RCC 7860 (cell line): ENCODE measurements around the gene RABL6.
A peak's percentile ranks its signal among the peaks of the same experiment; 100 is the strongest.
"Not testable (repeated sequence)": the region's sequence is repeated elsewhere in the genome, so short reads cannot be mapped to it uniquely, and the experiment has no call there.

Experiments
- DNase-seq: peaks from one replicate; pipeline ENCODE4 v3.0.0-alpha.2; 2015; ENCODE audit warnings: low spot score
- FAIRE-seq: peaks from 2 replicates; lab custom pipeline; 2012; peaks lifted over from hg19 to GRCh38; lab: Jason Lieb, UNC

The RABL6 gene

GRCh38 chr9:136854842-136855460 is 47.2 kb downstream of the RABL6 start:
- DNase-seq (no peak), FAIRE-seq (no peak)

DNA sequence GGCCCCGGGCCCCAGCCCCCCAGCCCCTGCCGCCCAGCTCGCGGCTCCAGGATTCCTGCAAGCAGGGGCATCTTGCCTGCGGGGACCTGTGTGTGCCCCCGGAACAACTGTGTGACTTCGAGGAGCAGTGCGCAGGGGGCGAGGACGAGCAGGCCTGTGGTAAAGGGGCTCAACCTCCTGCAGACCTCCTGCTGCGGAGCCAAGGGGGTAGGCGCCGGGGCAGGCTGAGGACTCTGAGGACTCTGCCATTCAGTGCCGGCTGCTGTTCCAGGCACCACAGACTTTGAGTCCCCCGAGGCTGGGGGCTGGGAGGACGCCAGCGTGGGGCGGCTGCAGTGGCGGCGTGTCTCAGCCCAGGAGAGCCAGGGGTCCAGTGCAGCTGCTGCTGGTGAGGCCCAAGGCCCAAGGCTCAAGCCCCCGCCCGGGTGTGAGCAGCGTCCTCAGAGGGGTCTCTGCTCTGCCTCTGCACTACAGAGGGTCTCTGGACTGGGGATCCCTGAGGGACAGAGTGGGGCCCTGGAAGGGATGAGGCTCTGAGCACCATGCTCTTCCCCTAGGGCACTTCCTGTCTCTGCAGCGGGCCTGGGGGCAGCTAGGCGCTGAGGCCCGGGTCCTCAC is 47.8 kb downstream of the RABL6 start:
- DNase-seq, result no peak
- no peak for FAIRE-seq

DNA sequence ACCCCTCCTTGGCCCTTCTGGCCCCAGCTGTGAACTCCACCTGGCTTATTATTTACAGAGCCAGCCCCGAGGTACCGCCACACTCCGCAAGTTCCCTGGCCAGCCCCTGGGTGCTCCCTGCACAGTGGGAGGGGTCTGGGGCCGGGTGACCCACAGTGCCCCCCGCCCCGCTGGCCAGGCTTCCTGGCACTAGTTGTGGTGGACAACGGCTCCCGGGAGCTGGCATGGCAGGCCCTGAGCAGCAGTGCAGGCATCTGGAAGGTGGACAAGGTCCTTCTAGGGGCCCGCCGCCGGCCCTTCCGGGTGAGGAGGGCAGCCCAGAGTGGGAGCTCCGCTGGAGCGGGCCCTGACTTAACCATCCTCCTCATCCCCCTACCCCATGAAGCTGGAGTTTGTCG is 48.3 kb downstream of the RABL6 start:
- no peak for DNase-seq
- FAIRE-seq, result no peak

GRCh38 chr9:136856541-136857141 is 48.9 kb downstream of the RABL6 start:
- no peak for DNase-seq
- no peak for FAIRE-seq

- DNase-seq (no peak), FAIRE-seq (no peak)
Measured at GRCh38 chr9:136857166-136857565, 49.4 kb downstream of the RABL6 start.

GRCh38 chr9:136857581-136858412 is 50.0 kb downstream of the RABL6 start:
- DNase-seq, result no peak
- FAIRE-seq, result no peak

- no peak for DNase-seq
- no peak for FAIRE-seq
Measured at GRCh38 chr9:136858452-136858843, 50.7 kb downstream of the RABL6 start.

DNA sequence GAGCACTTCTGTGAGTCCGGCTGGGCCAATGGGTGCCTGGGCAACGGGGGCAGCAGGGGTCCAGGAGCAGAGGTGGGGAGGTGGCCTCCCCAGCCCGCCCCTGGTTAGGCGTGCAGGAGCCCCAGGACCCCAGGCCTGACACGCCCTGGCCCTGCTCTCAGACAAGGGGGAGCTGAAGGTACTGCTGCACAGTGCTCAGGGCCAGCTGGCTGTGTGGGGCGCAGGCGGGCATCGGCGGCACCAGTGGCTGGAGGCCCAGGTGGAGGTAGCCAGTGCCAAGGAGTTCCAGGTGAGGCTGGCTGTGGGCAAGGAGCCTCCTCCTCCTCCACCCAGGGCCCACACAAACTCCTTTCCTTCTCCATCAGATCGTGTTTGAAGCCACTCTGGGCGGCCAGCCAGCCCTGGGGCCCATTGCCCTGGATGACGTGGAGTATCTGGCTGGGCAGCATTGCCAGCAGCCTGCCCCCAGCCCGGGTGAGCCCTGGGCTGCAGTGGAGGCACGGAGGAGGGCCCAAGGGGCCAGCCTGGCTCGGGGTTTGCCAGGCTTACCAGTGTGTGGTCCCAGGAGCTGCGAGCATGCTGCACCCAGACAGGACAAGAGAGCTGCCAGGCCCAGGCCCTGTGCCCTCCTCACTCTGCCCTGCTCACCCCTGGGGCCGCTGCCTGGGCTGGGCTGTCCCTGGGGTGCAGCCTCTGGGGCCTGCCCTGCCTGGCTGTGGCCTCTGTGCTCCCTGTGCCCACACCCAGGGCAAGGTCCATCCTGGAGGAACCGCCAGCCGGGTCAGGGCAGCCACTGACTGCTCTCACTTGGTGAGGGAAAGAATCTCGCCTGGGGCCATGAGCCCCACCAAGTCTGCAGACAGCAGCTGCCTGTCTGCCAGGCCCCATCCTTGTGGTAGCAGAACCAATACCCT is 51.4 kb downstream of the RABL6 start:
- DNase-seq, result peak; percentile 42
- FAIRE-seq, result no peak

DNA sequence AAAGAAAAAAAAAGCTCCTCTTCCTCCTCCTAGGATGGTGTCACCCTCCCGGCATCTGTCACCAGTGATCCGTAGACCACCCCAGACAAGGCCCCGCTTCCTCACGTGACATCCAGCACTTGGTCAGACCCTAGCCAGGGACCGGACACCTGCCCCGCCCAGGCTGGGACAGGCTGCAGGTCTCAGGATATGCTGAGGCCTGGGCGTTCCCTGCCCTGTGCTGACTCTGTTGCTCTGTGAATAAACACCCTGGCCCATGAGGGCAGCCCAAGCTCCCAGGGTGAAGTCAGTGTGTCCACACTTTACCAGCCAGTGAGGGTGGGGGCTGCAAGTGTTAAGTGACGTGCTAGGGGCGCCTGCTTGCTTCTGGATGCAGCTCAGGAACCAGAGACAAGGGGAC is 52.8 kb downstream of the RABL6 start:
- DNase-seq (no peak), FAIRE-seq (no peak)

DNA sequence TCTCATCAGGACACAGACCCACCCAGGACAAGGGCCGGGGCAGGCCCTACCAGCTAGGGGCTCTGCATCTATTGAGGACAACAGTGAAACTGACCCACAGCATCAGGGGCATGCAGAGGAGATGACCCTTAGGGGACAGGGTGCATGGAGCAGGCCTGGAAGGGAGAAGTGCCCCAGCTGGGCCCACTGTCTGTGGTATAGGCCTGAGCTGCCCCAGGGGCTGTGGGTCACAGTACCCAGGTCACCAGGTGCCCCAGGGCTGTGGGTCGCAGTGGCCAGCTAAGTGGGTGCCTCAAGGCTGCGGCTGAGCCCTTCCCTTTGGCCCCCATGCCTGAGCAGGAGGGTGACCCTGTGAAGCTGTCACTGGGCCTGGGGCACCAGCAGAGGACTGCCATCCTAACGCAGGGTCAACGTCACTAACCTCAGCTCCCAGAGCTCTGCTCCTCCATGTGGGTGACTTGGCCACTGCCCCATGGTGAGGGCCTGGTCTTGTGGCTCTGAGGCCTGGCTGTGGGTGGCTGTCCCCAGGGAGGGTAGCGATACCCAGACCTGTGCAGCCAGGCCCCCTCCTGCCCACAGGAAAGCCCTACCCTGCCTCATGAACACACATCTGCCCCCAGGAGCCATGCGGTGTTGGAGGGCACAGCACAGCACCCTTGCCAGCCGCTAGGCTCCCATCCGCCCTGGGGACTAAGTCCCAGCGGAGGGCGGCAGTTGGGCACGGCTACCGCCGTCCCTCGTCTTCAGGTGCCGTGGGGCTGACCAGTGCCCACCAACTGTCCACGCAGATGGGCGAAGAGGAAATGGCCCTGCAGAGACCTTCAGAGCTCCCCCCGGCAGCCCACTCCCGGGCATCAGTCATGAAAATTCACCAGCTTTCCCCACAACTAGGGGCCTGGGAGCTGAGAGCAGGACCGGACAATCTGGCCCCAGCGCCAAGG is 53.5 kb downstream of the RABL6 start:
- no peak for FAIRE-seq
- no peak for DNase-seq

DNA sequence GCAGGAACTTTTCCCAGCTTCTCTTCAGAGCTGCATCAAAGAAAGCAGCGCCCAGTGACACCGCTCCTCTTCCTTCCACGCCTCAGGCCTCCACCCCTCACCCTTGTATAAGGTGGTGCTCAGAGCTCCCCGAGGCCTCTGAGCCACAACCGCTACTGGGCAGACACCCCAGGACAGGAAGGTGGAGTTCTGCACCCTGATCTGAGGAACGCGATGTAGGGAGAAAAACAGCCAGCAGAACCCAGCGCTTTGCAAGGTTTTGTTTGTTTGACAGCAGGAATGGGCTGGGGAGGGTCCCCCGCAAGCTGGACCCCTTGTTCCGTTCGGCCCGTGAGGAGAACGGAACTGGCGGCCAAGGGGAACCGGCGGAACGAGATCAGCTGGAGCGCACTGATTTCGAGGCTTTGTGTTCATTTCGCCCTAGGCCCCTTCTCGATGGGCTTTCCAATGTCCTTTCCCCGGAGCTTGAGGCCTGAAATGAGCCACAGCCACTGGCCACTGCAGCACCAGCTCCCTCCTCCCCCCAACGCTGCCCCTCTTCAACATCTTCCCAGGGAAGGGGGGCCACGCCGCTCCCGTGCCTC is 54.2 kb downstream of the RABL6 start:
- FAIRE-seq, result no peak
- DNase-seq, result no peak

DNA sequence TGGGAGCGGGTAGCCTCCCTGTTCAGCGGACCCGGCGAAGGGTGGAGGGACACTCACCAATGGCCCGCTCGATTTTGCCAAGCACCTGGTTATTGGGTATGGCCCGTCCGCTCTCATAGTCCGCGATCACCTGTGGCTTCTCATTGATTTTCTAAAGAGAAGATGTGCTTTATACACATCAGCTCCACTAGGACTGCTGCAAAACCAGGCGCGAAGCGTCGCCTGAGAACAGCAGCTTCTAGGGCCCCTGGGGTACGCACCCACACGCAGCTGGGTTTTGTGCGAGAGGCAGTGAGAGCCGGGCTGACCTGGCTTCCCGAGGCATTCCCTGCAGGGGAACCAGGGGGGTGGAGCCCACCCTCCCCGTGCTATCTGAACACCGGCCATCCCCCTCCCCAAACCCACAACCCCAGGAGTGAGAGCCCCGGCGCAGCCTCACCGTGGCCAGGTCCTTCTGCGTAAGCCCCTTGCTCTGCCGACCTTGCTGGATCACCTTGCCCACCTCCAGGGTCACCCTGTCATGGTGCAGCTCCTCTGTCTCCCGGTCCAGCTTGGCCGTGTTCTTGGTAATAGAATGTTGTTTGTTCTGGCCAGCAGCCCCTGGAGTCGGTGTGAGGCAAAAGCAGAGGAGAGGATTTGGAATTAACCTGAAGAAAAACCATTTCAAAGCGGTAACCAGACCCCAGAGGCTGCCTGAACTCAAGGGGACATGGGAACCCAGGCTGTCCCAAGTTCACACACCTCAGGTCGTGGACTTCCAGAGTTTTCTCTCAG is 55.3 kb downstream of the RABL6 start:
- FAIRE-seq (no peak), DNase-seq (no peak)

GRCh38 chr9:136863623-136864273 is 56.0 kb downstream of the RABL6 start:
- no peak for FAIRE-seq

GRCh38 chr9:136865041-136865767 is 57.5 kb downstream of the RABL6 start:
- no peak for FAIRE-seq
- no peak for DNase-seq

More at GRCh38 chr9:136863623-136864273, 56.0 kb downstream of the RABL6 start:
- no peak for DNase-seq

DNA sequence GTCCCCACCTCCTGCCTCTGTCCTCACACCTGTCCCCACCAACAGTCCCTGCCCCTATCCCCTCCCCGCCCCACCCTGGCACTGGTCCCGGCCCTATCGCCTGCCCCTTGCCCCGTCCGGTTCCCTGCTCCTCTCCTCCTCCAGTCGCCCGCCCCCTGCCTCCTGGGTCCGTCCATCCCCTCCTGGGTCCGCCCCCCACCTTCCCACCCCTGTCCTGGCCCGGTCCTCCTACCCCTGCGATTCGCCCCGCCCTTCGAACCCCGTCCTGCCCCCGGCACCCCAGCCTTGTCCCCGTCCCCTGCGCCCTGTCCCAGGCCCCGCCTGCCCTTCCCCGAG is 58.0 kb downstream of the RABL6 start:
- no peak for FAIRE-seq
- no peak for DNase-seq

GRCh38 chr9:136866898-136867421 is 59.2 kb downstream of the RABL6 start:
- DNase-seq, FAIRE-seq: not testable (repeated sequence)

- FAIRE-seq, result no peak
- DNase-seq, result no peak
Measured at GRCh38 chr9:136867480-136867879, 59.7 kb downstream of the RABL6 start.
